Mesodermal cell (in vitro differentiated cells): Measurements from ENCODE around the gene NOTCH2.
"Not testable (repeated sequence)": the region's sequence is repeated elsewhere in the genome, so short reads cannot be mapped to it uniquely, and the experiment has no call there.

ENCODE experiments used
- H3K27ac ChIP-seq: 2 replicates; pipeline ENCODE4 v1.7.0; 2013; ENCODE audit warnings: mild to moderate bottlenecking, low read depth, low read length, moderate library complexity; ENCODE audit not compliant: severe bottlenecking
- H3K36me3 ChIP-seq: 2 replicates; pipeline ENCODE4 v1.7.1; 2013; ENCODE audit warnings: mild to moderate bottlenecking, low read length, moderate library complexity; ENCODE audit not compliant: control insufficient read depth, insufficient read depth
- H3K4me1 ChIP-seq: one replicate; pipeline ENCODE4 v1.7.1; 2013; ENCODE audit warnings: mild to moderate bottlenecking, low read length; ENCODE audit not compliant: insufficient read depth, control insufficient read depth, poor library complexity, severe bottlenecking
- H3K4me3 ChIP-seq: 2 replicates; pipeline ENCODE4 v1.7.0; 2013; ENCODE audit warnings: low read length, control low read depth, mild to moderate bottlenecking; ENCODE audit not compliant: insufficient read depth, poor library complexity, severe bottlenecking; ENCODE audit errors: extremely low read depth
- H3K9me3 ChIP-seq: 2 replicates; pipeline ENCODE4 v1.7.1; 2013; ENCODE audit warnings: mild to moderate bottlenecking, low read length, moderate library complexity; ENCODE audit not compliant: control insufficient read depth
- WGBS, 2 experiments: methylation state at CpG; one replicate each; pipeline ENCODE4 v1.1.5; 2013; ENCODE audit warnings: missing lambda C conversion rate in 2 of 2; ENCODE audit not compliant: insufficient coverage in 2 of 2; 5-methylcytosine and 5-hydroxymethylcytosine counted together

Gene NOTCH2

GRCh38 chr1:119987686-119988085 lies 81.8 kb downstream of the NOTCH2 start:
- Histone ChIP-seq H3K4me1 (no peaks in the 10 kb centered on the region), H3K9me3 (no peaks in the 10 kb centered on the region), H3K4me3 (no peak overlapping the region), H3K27ac (no peak overlapping the region), H3K36me3 (peaks cover 16% of the 10 kb centered on the region)
- no CpG with 5 or more reads among the region's 1 CpG for WGBS, 2 experiments

- H3K4me1 ChIP-seq, result no peaks in the 10 kb centered on the region
- peaks cover 16% of the 10 kb centered on the region for H3K36me3 ChIP-seq
- 93 to 100% methylated on average over 2 of the region's 2 CpGs for WGBS, 2 experiments
- H3K9me3 ChIP-seq, result no peaks in the 10 kb centered on the region
- H3K27ac ChIP-seq, result no peak overlapping the region
- H3K4me3 ChIP-seq, result no peak overlapping the region
Observed at GRCh38 chr1:119987112-119987511, 82.3 kb downstream of the NOTCH2 start.

GRCh38 chr1:119986007-119986497 lies 83.4 kb downstream of the NOTCH2 start:
- H3K4me3 ChIP-seq, result no peak overlapping the region
- peaks cover 16% of the 10 kb centered on the region for H3K36me3 ChIP-seq
- H3K4me1 ChIP-seq, result no peaks in the 10 kb centered on the region
- no peak overlapping the region for H3K27ac ChIP-seq
- H3K9me3 ChIP-seq, result no peaks in the 10 kb centered on the region
- no CpG with 5 or more reads among the region's 3 CpGs for WGBS, 2 experiments

- H3K27ac ChIP-seq, result no peak overlapping the region
Observed at GRCh38 chr1:119984771-119985170, 84.7 kb downstream of the NOTCH2 start.

GRCh38 chr1:119981986-119982815 lies 87.3 kb downstream of the NOTCH2 start:
- no peaks in the 10 kb centered on the region for H3K4me1 ChIP-seq
- peaks cover 16% of the 10 kb centered on the region for H3K36me3 ChIP-seq
- H3K4me3 ChIP-seq, result no peak overlapping the region
- H3K9me3 ChIP-seq, result no peaks in the 10 kb centered on the region
- WGBS, 2 experiments, result 83 to 92% methylated on average over 1 of the region's 1 CpG
- H3K27ac ChIP-seq, result no peak overlapping the region

More at GRCh38 chr1:119984771-119985170, 84.7 kb downstream of the NOTCH2 start:
- Histone ChIP-seq H3K4me1 (no peaks in the 10 kb centered on the region), H3K4me3 (no peak overlapping the region), H3K36me3 (peaks cover 16% of the 10 kb centered on the region), H3K9me3 (no peaks in the 10 kb centered on the region)
- WGBS, 2 experiments, result no CpG with 5 or more reads among the region's 1 CpG

GRCh38 chr1:119981496-119981895 lies 88.0 kb downstream of the NOTCH2 start:
- no peak overlapping the region for H3K4me3 ChIP-seq
- no peaks in the 10 kb centered on the region for H3K4me1 ChIP-seq
- no peak overlapping the region for H3K27ac ChIP-seq
- H3K36me3 ChIP-seq, result peaks cover 13% of the 10 kb centered on the region
- 80 to 90% methylated on average over 2 of the region's 5 CpGs for whole genome bisulfite sequencing, 2 experiments
- no peaks in the 10 kb centered on the region for H3K9me3 ChIP-seq

- H3K9me3 ChIP-seq, result no peaks in the 10 kb centered on the region
- no peaks in the 10 kb centered on the region for H3K4me1 ChIP-seq
- no peak overlapping the region for H3K4me3 ChIP-seq
- H3K36me3 ChIP-seq, result peaks cover 3% of the 10 kb centered on the region
- no peak overlapping the region for H3K27ac ChIP-seq
- 87 to 96% methylated on average over 3 to 4 of the region's 4 CpGs for WGBS, 2 experiments
Observed at GRCh38 chr1:119978018-119978505, 91.4 kb downstream of the NOTCH2 start.

GRCh38 chr1:119977113-119977736 lies 92.2 kb downstream of the NOTCH2 start:
- not testable (repeated sequence) for H3K4me1 ChIP-seq, H3K4me3 ChIP-seq, H3K9me3 ChIP-seq, H3K36me3 ChIP-seq, H3K27ac ChIP-seq
- 95 to 100% methylated on average over 1 to 2 of the region's 8 CpGs for WGBS, 2 experiments

- not testable (repeated sequence) for H3K27ac ChIP-seq, H3K4me1 ChIP-seq, H3K4me3 ChIP-seq, H3K9me3 ChIP-seq
- peaks cover 20% of the 10 kb centered on the region for H3K36me3 ChIP-seq
- 100% methylated on average over 1 of the region's 5 CpGs for WGBS, 2 experiments
Observed at GRCh38 chr1:119975582-119976254, 93.7 kb downstream of the NOTCH2 start.

- Histone ChIP-seq H3K4me3 (no peak overlapping the region), H3K4me1 (no peaks in the 10 kb centered on the region), H3K9me3 (no peaks in the 10 kb centered on the region), H3K27ac (no peak overlapping the region), H3K36me3 (peaks cover 24% of the 10 kb centered on the region)
- 92 to 100% methylated on average over 1 to 2 of the region's 2 CpGs for WGBS, 2 experiments
Observed at GRCh38 chr1:119975006-119975405, 94.5 kb downstream of the NOTCH2 start.
